Activated CD8-positive, alpha-beta T cell treated with anti-CD3 and anti-CD28 coated beads for 36 hours (primary cell): Measurements from ENCODE around the gene CCIN. TPM values are rescaled to one million over a fixed set of nuclear protein-coding genes. Genes with fewer than 3 reads are reported as not detected.
A peak's percentile ranks its signal among the peaks of the same experiment; 100 is the strongest.

Source experiments
- ATAC-seq: fragments of 200-7000 bp; cut with Tn5 transposase; one replicate; pipeline ENCODE4 v1.10.0; 2021; ENCODE audit warnings: mild to moderate bottlenecking, moderate library complexity
- CTCF ChIA-PET: fragments of 350-600 bp; sonication (Branson Sonifier 250); formaldehyde crosslinking; loops from one replicate; lab custom pipeline; 2021; ENCODE audit warnings: antibody characterized with exemption; lab: Charles Lee
- POLR2A ChIA-PET: fragments of 350-600 bp; sonication (Branson Sonifier 250); formaldehyde crosslinking; loops from one replicate; lab custom pipeline; 2021; ENCODE audit warnings: antibody characterized with exemption; lab: Charles Lee
- DNase-seq: peaks from one replicate; pipeline ENCODE4 v3.0.0-alpha.2; 2020
- H3K27ac Mint-ChIP-seq: one replicate; pipeline ENCODE4 v1.8.0; 2021; ENCODE audit warnings: mild to moderate bottlenecking, mixed read lengths
- H3K27me3 Mint-ChIP-seq: one replicate; pipeline ENCODE4 v1.8.0; 2021; ENCODE audit warnings: mixed read lengths
- H3K36me3 Mint-ChIP-seq: one replicate; pipeline ENCODE4 v1.8.0; 2021; ENCODE audit warnings: low read depth, mixed read lengths
- H3K4me1 Mint-ChIP-seq: one replicate; pipeline ENCODE4 v1.8.0; 2021; ENCODE audit warnings: low read depth, mixed read lengths
- H3K4me3 Mint-ChIP-seq: one replicate; pipeline ENCODE4 v1.8.0; 2021; ENCODE audit warnings: mild to moderate bottlenecking, moderate library complexity, mixed read lengths
- H3K9me3 Mint-ChIP-seq: one replicate; pipeline ENCODE4 v1.8.0; 2021; ENCODE audit warnings: mixed read lengths
- intact Hi-C: fragments of 100-400 bp; cut with micrococcal nuclease; formaldehyde crosslinking; loops from one replicate; pipeline ENCODE4 v1.10.0; 2022
- total RNA-seq, 2 experiments: library from RNA; stranded (reverse); gene quantifications; one replicate each; pipeline ENCODE4 v1.2.3, GENCODE V29; 2021
- TF ChIP-seq, protein P1 (sequence below): fragments of 200-600 bp; IDR thresholded peaks from one replicate; pipeline ENCODE4 v1.8.0; 2022; ENCODE audit warnings: antibody characterized with exemption, mild to moderate bottlenecking

The CCIN gene
- total RNA-seq, 2 experiments from 2014 or later = not detected

DNA sequence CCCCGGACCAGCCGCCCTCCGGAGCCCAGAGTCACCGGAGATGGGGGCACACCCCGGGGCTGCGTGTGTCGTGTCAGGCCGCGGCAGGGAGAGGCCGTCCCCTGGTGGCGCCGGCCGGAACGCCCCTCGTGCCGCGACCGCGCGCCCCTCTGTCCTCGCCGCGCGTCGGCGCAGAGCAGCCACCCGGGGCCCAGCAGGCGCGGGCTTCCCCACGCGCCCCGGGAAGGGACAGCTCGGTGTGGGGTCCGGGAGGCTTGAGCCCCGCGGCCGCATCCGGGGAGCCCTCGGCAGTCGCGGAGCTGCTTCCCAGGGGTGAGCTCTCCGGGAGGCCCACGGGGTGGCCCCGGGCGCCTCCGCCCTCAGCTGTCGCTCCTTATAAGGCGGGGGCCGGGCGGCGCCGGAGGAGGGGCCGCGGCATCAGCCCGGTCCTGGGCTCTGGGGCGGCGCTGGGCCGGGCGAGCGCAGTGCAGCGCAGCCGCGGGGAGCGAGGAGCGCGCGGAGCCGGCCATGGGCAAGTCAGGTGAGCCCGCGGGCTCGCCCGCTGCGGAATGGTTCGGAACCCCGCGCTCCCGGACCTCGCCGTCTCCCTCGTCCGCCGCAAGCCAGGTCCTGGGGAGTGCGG, 32.8 kb upstream of the CCIN start, which contains the start of gene GLIPR2:
Gene GLIPR2, plus strand, starts transcription at position 462 of the 622 bp plus-strand sequence. Its CDS starts 46 bp downstream, at position 508.
- H3K4me1 Mint-ChIP-seq = peaks cover 43% of the 10 kb centered on the region
- intact Hi-C loops = no loop called here
- TF ChIP-seq, protein P1, sequence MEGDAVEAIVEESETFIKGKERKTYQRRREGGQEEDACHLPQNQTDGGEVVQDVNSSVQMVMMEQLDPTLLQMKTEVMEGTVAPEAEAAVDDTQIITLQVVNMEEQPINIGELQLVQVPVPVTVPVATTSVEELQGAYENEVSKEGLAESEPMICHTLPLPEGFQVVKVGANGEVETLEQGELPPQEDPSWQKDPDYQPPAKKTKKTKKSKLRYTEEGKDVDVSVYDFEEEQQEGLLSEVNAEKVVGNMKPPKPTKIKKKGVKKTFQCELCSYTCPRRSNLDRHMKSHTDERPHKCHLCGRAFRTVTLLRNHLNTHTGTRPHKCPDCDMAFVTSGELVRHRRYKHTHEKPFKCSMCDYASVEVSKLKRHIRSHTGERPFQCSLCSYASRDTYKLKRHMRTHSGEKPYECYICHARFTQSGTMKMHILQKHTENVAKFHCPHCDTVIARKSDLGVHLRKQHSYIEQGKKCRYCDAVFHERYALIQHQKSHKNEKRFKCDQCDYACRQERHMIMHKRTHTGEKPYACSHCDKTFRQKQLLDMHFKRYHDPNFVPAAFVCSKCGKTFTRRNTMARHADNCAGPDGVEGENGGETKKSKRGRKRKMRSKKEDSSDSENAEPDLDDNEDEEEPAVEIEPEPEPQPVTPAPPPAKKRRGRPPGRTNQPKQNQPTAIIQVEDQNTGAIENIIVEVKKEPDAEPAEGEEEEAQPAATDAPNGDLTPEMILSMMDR = peak; percentile 33

DNA sequence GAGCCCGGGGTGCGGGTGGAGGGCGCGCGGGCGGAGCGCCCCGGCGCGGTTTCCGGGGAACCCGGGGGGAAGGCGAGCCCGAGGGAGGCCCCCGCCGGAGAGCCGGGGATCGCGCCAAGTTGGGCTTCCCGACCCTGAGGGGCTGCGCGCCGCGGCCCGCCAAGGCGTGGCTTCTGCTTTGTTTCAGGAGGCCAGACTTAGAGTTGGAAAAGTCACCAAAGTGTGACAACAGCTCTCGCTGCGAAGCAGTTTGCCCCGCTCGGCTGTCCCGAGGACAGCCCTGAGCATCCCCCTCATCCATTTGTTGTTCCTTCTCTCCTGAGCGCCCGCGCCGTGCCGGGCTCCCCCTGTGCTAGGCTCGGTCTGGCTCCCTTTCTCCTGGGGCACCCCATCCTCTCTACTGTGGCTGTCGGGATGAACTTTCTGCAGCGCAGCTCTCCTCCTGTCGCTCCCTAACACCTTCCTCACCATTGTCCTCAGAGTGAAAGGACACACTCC, 32.2 kb upstream of the CCIN start:
- Mint-ChIP-seq H3K36me3 (no peaks in the 10 kb centered on the region), H3K4me1 (peaks cover 47% of the 10 kb centered on the region), H3K27ac (peak overlapping the region; percentile 68), H3K27me3 (no peaks in the 10 kb centered on the region), H3K4me3 (peak overlapping the region; percentile 85), H3K9me3 (no peaks in the 10 kb centered on the region)
- ChIA-PET POLR2A (interaction anchor here (0.6 to 5.3 kb wide), 8 partner anchors 10 to 374 kb away, joined by 3 to 25 read pairs (median 4); no protein-coding TSS in a partner anchor), CTCF (interaction anchor here (0.8 to 2.8 kb wide), 9 partner anchors 14 to 129 kb away, joined by 3 to 10 read pairs (median 4); no protein-coding TSS in a partner anchor)
- TF ChIP-seq, protein P1 = no peak
- DNase-seq = peak; percentile 24
- intact Hi-C loops = no loop called here
- peak; percentile 22 for ATAC-seq

More for the DNA sequence above, 32.8 kb upstream of the CCIN start, which contains the start of gene GLIPR2:
- Mint-ChIP-seq H3K4me3 (peak within 1 kb of the TSS; percentile 85), H3K9me3 (no peaks in the 10 kb centered on the region), H3K36me3 (no peaks in the 10 kb centered on the region), H3K27ac (peak within 1 kb of the TSS; percentile 68), H3K27me3 (no peaks in the 10 kb centered on the region)
- ATAC-seq (peak; percentile 96), DNase-seq (peak; percentile 82)
- POLR2A ChIA-PET = interaction anchor here (1.0 to 5.3 kb wide), 7 partner anchors 10 to 34 kb away, joined by 3 to 25 read pairs (median 4); no protein-coding TSS in a partner anchor
- CTCF ChIA-PET = interaction anchor here (0.8 to 2.8 kb wide), 9 partner anchors 15 to 128 kb away, joined by 3 to 10 read pairs (median 4); no protein-coding TSS in a partner anchor

DNA sequence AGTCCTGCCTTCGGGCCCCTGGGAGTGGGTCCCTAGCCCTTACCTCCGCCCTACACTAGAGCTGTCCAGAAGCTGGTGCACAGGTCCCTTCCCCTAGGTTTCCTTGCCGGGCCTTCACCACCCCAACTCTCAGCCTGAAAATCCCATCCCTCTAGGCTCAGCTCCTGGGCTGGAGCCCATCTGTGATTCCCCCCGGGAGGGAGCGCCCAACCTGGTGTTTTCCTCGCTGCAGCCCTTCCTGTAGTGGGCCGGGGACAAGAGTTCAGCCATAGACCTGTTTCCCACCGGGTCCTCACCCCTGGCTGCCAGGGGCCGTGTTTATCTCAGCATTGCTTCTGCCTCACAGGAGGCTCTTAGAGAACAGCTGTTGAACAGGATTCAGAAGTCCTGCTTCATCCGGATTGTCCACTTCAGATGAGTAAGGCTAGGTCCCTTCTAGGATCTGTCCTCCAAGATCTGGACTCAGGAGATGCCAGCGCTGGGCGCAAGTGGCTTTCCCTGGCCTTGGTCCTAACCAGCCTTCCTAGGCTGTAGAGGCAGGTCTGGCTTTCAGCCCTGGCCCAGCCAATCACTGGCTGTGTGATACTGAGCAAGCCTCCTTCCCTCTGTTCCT, 31.7 kb upstream of the CCIN start:
- DNase-seq = no peak
- H3K36me3 Mint-ChIP-seq = no peaks in the 10 kb centered on the region
- peaks cover 53% of the 10 kb centered on the region for H3K4me1 Mint-ChIP-seq
- ATAC-seq = no peak
- H3K27me3 Mint-ChIP-seq = no peaks in the 10 kb centered on the region
- ChIA-PET CTCF (interaction anchor here (0.8 to 2.8 kb wide), 8 partner anchors 14 to 129 kb away, joined by 3 to 10 read pairs (median 4); no protein-coding TSS in a partner anchor), POLR2A (interaction anchor here (0.6 to 5.3 kb wide), 8 partner anchors 9 to 375 kb away, joined by 3 to 25 read pairs (median 4); no protein-coding TSS in a partner anchor)
- intact Hi-C loops = no loop called here
- no peaks in the 10 kb centered on the region for H3K9me3 Mint-ChIP-seq
- TF ChIP-seq, protein P1 = no peak
- H3K27ac Mint-ChIP-seq = peak overlapping the region; percentile 68
- peak overlapping the region; percentile 85 for H3K4me3 Mint-ChIP-seq

DNA sequence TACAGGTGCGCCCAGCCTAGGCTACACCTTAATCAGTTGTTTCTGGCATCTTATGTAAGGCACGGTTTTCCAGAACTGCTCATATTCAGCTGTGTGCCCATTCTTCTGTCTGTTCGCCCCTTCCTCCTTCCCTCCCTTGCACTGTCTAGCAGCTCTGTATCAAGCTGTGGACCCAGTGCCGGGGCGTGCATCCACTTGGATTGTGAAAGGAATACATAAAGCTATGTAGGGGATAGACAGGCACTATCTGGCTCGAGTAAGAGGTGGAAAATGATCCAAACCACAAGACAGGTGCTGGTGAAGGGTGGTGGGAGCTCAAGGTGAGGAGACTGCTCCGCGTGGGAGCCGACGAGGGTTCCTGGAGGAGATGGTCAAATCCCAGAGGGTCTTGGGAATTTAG, 30.7 kb upstream of the CCIN start:
- TF ChIP-seq, protein P1 = no peak
- DNase-seq = no peak
- no peaks in the 10 kb centered on the region for H3K27me3 Mint-ChIP-seq
- intact Hi-C loops = no loop called here
- H3K27ac Mint-ChIP-seq = no peak overlapping the region
- peaks cover 63% of the 10 kb centered on the region for H3K4me1 Mint-ChIP-seq
- ATAC-seq = no peak
- ChIA-PET CTCF (interaction anchor here (2.8 kb wide), 1 partner anchor 28 kb away, joined by 10 read pairs; no protein-coding TSS in a partner anchor), POLR2A (interaction anchor here (0.6 to 5.3 kb wide), 3 partner anchors 10 to 16 kb away, joined by 4 to 25 read pairs (median 23); no protein-coding TSS in a partner anchor)
- H3K9me3 Mint-ChIP-seq = no peaks in the 10 kb centered on the region
- no peak overlapping the region for H3K4me3 Mint-ChIP-seq
- no peaks in the 10 kb centered on the region for H3K36me3 Mint-ChIP-seq
